GM18868 (cell line): ENCODE measurements around the gene PTRH2.

Source experiments
- ATAC-seq: cut with Tn5 transposase; IDR thresholded peaks from one replicate; pipeline ENCODE4 v1.9.1; 2021; ENCODE audit warnings: mild to moderate bottlenecking, moderate library complexity; ENCODE audit not compliant: unreplicated experiment

Gene PTRH2

GRCh38 chr17:59722623-59723022, 15.4 kb upstream of the PTRH2 start:
- no peak for ATAC-seq

GRCh38 chr17:59719526-59719925, 12.3 kb upstream of the PTRH2 start:
- ATAC-seq: no peak

- ATAC-seq: no peak
Observed at GRCh38 chr17:59716427-59716826, 9.2 kb upstream of the PTRH2 start.

DNA sequence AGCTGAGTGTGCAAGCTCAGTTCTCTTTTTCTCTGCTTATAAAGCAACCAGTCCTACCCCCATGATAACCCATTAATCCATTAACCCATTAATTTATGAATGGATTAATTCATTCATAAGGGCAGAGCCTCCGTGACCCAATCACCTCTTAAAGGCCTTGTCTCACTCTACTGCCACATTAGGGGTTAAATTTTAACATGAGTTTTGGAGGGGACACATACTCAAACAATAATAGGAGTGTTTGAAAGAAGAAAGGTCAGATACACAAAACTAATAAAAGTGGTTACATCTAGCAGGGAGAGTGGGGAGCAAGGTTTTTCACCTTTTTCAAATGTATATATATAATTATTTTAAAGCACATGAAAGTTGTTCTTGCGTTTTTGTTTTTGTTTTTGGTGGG, 7.0 kb upstream of the PTRH2 start:
- ATAC-seq: no peak

DNA sequence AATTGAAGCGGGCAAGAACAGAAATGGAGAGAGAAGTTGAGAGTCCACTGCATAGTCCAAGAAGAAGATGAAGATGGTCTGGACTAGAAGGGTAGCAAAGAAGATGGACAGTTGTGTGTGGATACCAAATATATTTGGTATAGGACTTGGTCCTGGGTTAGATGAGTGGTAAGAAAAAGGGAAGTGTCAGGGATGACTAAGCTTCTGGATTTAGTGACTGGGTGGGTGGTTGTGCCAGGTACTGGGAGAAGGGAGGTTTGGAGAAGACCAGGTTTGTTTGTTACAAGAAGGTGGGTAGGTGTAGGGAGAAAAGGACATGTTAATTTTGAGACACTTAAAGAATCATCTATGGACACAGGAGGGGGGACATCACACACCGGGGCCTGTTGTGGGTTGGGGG, 5.6 kb upstream of the PTRH2 start:
- ATAC-seq: no peak

- no peak for ATAC-seq
Observed at GRCh38 chr17:59711936-59712335, 4.7 kb upstream of the PTRH2 start.

DNA sequence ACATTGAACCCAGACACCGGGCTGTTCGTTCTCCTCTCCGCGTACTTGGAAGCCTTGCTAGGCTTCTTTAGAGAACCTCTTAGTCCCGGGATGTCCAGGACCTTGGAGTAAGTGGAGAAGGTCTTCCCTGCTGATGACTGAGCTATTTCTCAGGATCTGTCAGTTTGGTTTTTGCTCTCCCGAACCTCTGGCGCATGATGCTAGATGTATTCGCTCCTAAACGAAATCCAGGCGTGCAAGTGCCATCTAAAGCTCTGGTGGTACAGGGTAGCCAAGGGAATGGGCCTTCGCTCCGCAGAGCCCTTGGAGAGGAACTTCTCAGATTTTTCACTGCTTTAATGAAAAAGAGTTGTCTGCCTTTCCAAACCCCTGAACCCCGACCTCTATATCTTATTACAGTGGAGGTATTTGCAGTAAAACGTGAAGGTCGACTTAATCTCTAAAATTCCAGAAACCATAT, 771 bp upstream of the PTRH2 start:
- ATAC-seq: no peak

DNA sequence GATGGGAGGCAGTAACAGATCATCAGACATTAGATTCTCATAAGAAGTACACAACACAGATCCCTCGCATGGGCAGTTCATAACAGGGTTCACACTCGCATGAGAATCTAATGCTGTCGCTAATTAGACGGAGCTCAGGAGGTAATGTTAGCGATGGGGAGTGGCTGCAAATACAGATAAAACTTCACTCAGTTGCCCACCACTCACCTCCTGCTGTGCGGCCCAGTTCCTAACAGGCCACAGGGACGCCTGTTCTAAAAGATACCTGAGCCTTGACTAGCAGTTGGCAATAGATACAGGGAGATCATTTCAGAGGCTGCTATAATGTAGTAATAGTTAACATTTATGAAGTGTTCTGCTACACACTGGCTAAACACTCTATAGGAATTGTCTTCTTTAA, 4.9 kb downstream of the PTRH2 start:
- ATAC-seq: no peak

GRCh38 chr17:59699786-59700185, 7.4 kb downstream of the PTRH2 start:
- ATAC-seq: no peak

DNA sequence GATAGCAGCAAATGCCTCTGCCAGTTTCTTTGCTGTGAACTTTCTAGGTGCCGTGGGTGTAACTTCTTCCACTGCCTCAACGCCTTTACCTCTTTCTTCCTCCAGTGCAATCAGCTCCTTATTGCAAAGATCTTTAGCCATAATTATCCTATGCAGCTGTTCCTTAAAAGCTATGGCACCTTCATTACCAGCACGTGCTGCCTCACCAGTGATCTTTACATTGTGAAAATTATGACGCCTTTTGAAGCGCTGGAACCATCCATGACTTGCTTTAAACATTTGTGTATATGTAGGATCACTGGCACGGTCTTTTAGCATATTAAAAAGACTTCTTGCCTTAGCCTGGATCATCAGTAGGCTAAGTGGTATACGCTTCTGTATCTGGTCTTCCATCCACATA, 8.0 kb downstream of the PTRH2 start:
- no peak for ATAC-seq

GRCh38 chr17:59698143-59698542, 9.1 kb downstream of the PTRH2 start:
- ATAC-seq: no peak

- ATAC-seq: no peak
Observed at GRCh38 chr17:59696682-59697277, 10.4 kb downstream of the PTRH2 start.

GRCh38 chr17:59695945-59696681, 11.1 kb downstream of the PTRH2 start:
- no peak for ATAC-seq

GRCh38 chr17:59694344-59694743, 12.9 kb downstream of the PTRH2 start:
- ATAC-seq: no peak

DNA sequence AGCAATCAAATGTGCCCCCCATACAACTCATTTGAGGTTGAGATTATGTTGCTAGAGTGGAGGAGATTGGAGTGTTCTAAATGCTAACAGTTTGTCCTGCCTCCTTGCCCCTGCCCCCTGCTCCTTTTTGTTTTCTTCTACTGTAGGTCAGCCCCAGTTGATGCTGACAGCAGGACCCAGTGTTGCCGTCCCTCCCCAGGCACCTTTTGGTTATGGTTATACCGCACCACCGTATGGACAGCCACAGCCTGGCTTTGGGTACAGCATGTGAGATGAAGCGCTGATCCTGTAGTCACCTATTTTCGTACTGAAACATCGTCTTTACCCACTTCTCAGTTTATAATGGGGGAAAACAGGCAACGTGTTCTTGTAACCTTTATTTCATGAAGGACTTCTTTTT, 13.6 kb downstream of the PTRH2 start:
- ATAC-seq: no peak

- no peak for ATAC-seq
Observed at GRCh38 chr17:59688496-59688895, 18.7 kb downstream of the PTRH2 start.

DNA sequence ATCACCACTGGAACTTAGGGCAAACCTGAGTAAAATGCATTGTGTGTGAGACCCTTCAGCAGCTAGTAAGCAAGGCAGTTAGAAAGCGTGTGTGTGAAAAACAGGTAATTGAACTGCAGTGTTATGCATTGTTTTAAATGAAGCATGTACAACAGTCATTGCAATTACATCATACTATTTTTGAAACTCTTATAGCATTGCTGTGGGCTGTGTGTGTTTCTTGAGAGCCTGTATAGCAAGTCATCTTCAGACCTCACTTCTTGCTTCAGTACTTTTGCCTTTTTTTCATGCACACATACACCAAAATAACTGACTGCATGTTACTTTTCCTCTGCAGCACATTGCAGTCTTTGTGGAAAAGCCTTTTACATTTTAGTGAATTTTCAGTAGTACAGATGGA, 19.2 kb downstream of the PTRH2 start:
- ATAC-seq: no peak

DNA sequence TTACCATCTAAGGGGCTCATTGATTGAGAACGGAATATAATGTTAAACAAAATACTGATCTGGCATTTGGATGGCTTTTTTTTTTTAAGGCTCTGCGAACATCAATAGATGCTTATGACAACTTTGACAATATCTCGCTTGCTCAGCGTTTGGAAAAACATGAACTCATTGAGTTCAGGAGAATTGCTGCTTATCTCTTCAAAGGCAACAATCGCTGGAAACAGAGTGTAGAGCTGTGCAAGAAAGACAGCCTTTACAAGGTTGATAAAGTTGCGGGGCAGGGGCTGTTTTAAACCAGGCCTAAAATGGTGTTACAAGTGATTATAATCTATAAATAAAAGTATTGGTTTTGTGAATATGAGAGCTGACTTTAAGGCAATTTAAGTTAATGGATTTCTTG, 22.3 kb downstream of the PTRH2 start:
- ATAC-seq: no peak

DNA sequence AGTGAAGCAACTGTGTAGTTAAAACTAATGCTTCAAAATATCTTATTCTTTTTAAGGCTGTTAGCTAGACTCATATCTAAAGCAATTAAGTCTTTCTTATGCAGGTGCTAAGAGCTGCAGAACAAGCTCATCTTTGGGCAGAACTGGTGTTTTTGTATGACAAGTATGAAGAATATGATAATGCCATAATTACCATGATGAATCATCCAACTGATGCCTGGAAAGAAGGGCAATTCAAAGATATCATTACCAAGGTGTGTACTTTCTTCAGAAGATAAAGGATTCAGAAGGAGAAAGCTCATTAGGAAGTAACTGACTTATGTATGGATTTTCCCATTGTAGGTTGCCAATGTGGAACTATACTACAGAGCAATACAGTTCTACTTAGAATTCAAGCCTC, 23.9 kb downstream of the PTRH2 start:
- ATAC-seq: no peak

DNA sequence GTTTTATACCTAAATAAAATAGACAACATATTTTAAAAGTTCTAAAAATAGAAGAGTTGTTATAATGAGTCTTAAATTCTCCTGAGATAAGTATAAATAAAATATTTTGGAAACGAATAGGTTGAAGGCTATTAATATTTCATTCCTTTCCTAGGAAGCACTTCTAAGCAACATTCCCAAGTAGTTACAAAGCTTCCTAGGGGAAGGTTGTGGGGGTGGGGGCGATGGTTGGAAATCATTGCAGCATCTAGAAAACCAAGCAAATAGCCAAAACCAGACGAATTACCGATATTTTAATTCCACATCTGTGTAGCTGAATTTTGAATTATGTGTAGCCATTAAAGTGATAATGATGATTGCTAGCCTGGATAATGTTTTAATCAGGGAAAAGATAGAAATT, 26.9 kb downstream of the PTRH2 start:
- ATAC-seq: no peak

- no peak for ATAC-seq
Observed at GRCh38 chr17:59678918-59679317, 28.3 kb downstream of the PTRH2 start.

DNA sequence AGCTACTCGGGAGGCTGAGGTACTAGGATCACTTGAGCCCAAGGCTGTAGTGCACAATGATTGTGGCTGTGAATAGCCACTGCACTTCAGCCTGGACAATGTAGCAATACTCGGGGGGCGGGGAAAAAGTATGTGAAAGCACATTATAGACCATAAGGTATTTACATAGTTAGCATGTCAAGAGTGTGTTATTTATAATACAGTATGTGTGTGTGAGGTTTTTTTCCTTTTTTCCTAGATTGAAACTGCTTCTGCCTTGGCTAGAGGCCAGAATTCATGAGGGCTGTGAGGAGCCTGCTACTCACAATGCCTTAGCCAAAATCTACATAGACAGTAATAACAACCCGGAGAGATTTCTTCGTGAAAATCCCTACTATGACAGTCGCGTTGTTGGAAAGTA, 30.5 kb downstream of the PTRH2 start:
- no peak for ATAC-seq

DNA sequence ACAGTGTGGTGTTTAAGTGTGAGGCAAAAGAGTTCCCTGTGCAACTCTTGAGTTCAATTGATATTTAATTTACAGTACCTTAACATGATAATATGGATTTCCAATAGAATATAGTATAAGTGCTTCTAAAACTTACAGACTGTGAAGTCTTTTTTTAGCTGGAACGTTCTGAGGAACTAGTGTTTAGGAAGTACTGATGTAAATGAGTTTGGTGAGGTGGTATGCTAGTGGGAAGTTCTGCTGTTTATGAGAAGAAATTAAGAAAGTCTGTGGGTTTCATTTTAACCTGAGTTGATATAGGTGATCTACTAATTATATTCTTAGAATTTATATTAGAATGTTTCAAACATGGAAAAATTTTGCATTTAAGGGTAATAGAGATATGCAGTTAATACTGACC, 32.0 kb downstream of the PTRH2 start:
- ATAC-seq: no peak
